ENCODE data around the gene KCNQ2. TPM values are rescaled to one million over a fixed set of nuclear protein-coding genes. Genes with fewer than 3 reads are reported as not detected.

KCNQ2 gene
- total RNA-seq, 1 experiment from 2014 or later, result 86.5 TPM

DNA sequence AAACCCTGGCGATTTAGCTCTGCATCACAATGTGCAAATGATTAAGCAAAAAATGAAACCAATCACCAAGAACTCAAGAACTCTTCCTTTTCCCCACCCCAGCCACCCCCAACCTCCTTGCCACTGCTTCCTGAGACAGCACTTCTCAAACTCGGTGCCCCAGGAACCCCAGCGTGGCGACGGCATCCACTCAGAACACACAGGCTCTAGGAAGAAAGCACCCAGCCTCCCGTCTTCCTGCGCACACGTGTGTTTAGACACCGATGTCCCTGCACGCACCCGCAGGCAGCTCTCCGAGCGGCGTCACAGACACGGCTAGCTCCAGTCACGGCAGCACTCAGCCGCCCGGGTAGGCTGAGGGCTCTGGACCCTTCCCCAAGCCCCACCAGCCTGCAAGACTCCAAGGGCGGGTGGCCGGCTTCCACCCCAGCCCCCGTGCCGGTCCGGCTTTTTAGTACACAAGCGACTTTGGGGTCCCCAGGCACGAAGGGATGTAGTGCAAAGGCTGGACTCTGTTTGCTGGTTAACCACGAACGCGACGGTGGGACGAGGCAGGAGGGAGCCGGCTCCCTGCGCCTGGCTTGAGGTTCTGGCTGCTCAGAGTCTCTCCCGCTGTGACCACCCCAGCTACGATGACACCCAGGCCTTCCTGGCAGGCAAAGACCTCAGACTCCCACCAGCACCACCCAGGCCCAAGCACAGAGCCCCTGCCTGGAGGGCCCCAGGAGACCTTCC, 51.9 kb downstream of the KCNQ2 start:
- no peaks in the 10 kb centered on the region for H3K9me2 ChIP-seq (ENCODE audit: insufficient read depth)
- CTCF ChIA-PET, result no interaction called here
- no peak overlapping the region for H3K4me3 ChIP-seq (replicated peaks in 1 of 2; ENCODE audit: low read depth in 1 of 2, low read length in 2 of 2)
- H3K36me3 ChIP-seq (ENCODE audit: control insufficient read depth in 1 of 2, insufficient read depth in 2 of 2, low read length in 2 of 2), result no peaks in the 10 kb centered on the region
- no peaks in the 10 kb centered on the region for H3K9me3 ChIP-seq (ENCODE audit: control insufficient read depth in 1 of 2, insufficient read depth in 1 of 2, low read depth in 1 of 2, low read length in 2 of 2)
- no peak for TF ChIP-seq ZNF274 (IDR thresholded peaks at IDR 0.05; ENCODE audit: low read depth, low read length)
- TF ChIP-seq, protein P1, sequence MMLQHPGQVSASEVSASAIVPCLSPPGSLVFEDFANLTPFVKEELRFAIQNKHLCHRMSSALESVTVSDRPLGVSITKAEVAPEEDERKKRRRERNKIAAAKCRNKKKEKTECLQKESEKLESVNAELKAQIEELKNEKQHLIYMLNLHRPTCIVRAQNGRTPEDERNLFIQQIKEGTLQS (IDR thresholded peaks at IDR 0.05), result no peak
- no peak for TF ChIP-seq POLR2A (IDR thresholded peaks at IDR 0.05; ENCODE audit: borderline replicate concordance, extremely low read depth, insufficient read depth, insufficient read length)
- TF ChIP-seq, protein P2, sequence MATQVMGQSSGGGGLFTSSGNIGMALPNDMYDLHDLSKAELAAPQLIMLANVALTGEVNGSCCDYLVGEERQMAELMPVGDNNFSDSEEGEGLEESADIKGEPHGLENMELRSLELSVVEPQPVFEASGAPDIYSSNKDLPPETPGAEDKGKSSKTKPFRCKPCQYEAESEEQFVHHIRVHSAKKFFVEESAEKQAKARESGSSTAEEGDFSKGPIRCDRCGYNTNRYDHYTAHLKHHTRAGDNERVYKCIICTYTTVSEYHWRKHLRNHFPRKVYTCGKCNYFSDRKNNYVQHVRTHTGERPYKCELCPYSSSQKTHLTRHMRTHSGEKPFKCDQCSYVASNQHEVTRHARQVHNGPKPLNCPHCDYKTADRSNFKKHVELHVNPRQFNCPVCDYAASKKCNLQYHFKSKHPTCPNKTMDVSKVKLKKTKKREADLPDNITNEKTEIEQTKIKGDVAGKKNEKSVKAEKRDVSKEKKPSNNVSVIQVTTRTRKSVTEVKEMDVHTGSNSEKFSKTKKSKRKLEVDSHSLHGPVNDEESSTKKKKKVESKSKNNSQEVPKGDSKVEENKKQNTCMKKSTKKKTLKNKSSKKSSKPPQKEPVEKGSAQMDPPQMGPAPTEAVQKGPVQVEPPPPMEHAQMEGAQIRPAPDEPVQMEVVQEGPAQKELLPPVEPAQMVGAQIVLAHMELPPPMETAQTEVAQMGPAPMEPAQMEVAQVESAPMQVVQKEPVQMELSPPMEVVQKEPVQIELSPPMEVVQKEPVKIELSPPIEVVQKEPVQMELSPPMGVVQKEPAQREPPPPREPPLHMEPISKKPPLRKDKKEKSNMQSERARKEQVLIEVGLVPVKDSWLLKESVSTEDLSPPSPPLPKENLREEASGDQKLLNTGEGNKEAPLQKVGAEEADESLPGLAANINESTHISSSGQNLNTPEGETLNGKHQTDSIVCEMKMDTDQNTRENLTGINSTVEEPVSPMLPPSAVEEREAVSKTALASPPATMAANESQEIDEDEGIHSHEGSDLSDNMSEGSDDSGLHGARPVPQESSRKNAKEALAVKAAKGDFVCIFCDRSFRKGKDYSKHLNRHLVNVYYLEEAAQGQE (IDR thresholded peaks at IDR 0.05; ENCODE audit: low read depth), result no peak
- no peak for TF ChIP-seq FOSL1 (IDR thresholded peaks at IDR 0.05; ENCODE audit: low read depth)
- no peak for TF ChIP-seq CEBPB (IDR thresholded peaks at IDR 0.05; ENCODE audit: low read depth)
- no peak for TF ChIP-seq POLR2AphosphoS5 (IDR thresholded peaks at IDR 0.05; ENCODE audit: low read depth, low read length)
- no peak for TF ChIP-seq EGR1 (IDR thresholded peaks at IDR 0.05; ENCODE audit: low read depth)
- TF ChIP-seq SRF (IDR thresholded peaks at IDR 0.05; ENCODE audit: low read depth), result no peak
- TF ChIP-seq, protein P3, sequence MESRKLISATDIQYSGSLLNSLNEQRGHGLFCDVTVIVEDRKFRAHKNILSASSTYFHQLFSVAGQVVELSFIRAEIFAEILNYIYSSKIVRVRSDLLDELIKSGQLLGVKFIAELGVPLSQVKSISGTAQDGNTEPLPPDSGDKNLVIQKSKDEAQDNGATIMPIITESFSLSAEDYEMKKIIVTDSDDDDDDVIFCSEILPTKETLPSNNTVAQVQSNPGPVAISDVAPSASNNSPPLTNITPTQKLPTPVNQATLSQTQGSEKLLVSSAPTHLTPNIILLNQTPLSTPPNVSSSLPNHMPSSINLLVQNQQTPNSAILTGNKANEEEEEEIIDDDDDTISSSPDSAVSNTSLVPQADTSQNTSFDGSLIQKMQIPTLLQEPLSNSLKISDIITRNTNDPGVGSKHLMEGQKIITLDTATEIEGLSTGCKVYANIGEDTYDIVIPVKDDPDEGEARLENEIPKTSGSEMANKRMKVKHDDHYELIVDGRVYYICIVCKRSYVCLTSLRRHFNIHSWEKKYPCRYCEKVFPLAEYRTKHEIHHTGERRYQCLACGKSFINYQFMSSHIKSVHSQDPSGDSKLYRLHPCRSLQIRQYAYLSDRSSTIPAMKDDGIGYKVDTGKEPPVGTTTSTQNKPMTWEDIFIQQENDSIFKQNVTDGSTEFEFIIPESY (IDR thresholded peaks at IDR 0.05; ENCODE audit: extremely low read depth, insufficient replicate concordance, low read length), result no peak
- TF ChIP-seq ELF1 (IDR thresholded peaks at IDR 0.05; ENCODE audit: borderline replicate concordance, low read depth), result no peak
- TF ChIP-seq ZFX (IDR thresholded peaks at IDR 0.05), result no peak
- no peak for TF ChIP-seq CBX3 (IDR thresholded peaks at IDR 0.05; ENCODE audit: low read depth)
- TF ChIP-seq RAD21 (IDR thresholded peaks at IDR 0.05; ENCODE audit: low read depth), result no peak
- TF ChIP-seq SIN3A (IDR thresholded peaks at IDR 0.05; ENCODE audit: low read depth), result no peak
- no peak for TF ChIP-seq YY1 (IDR thresholded peaks at IDR 0.05; ENCODE audit: extremely low read depth, insufficient replicate concordance, low read depth, low read length)
- no peak for TF ChIP-seq SP1 (IDR thresholded peaks at IDR 0.05; ENCODE audit: low read depth)
- no peak for TF ChIP-seq EZH2phosphoT487 (IDR thresholded peaks at IDR 0.05; ENCODE audit: borderline replicate concordance)
- no peaks in the 10 kb centered on the region for H3K79me2 ChIP-seq (ENCODE audit: insufficient read depth, low read length)
- H3K27me3 ChIP-seq (ENCODE audit: insufficient read depth, low read length), result no peaks in the 10 kb centered on the region
- H2AFZ ChIP-seq (ENCODE audit: low read depth, low read length, poor library complexity, severe bottlenecking), result no peak overlapping the region
- no peak overlapping the region for H3K9ac ChIP-seq (ENCODE audit: low read length)
- no peak overlapping the region for H3K4me2 ChIP-seq (ENCODE audit: low read length)
- DNase-seq (ENCODE audit: low read depth, low spot score) (no peak), ATAC-seq (no peak)
- intact Hi-C loops (cut with micrococcal nuclease), result no loop called here
- H3K27ac ChIP-seq (ENCODE audit: low read depth, low read length), result no peak overlapping the region
- POLR2A ChIA-PET, result no interaction called here
- H3K4me1 ChIP-seq (ENCODE audit: control insufficient read depth in 1 of 2, insufficient read depth in 2 of 2, low read length in 2 of 2), result no peaks in the 10 kb centered on the region
- RAD21 ChIA-PET (ENCODE audit: low non-redundant PET in 1 of 2, low total read pairs in 2 of 2, uncharacterized antibody in 2 of 2, unreplicated experiment in 2 of 2), result no interaction called here
- no TSS peak for BruUV-seq (replicated peaks)
- no peaks in the 10 kb centered on the region for H4K20me1 ChIP-seq (ENCODE audit: insufficient read depth)

Measured in HCT116 (cell line).